HepG2 (cell line): ENCODE results near the gene TNFSF13. TPM values are rescaled to one million over a fixed set of nuclear protein-coding genes. Genes with fewer than 3 reads are reported as not detected.

Experiments
- BHLHE40 ChIP-seq: IDR thresholded peaks from 2 replicates; pipeline ENCODE4 v1.6.1; 2011; ENCODE audit warnings: low read length, improper control_type of control experiment
- BRD4 ChIP-seq: sonication (generic); formaldehyde crosslinking; IDR thresholded peaks from 2 replicates; pipeline ENCODE4 v1.4.0; 2020; ENCODE audit warnings: missing genetic modification reagents
- GLI4 ChIP-seq: sonication (generic); formaldehyde crosslinking; IDR thresholded peaks from 2 replicates; pipeline ENCODE4 v1.5.1; 2020; ENCODE audit warnings: missing genetic modification reagents, mild to moderate bottlenecking, moderate library complexity, borderline replicate concordance
- HDAC2 ChIP-seq: sonication (generic); formaldehyde crosslinking; IDR thresholded peaks from 2 replicates; pipeline ENCODE4 v1.4.0; 2020; ENCODE audit warnings: missing genetic modification reagents
- HOXA3 ChIP-seq: sonication (generic); formaldehyde crosslinking; IDR thresholded peaks from 2 replicates; pipeline ENCODE4 v1.5.0; 2020; ENCODE audit warnings: missing genetic modification reagents
- MLX ChIP-seq: IDR thresholded peaks from 2 replicates; pipeline ENCODE4 v1.6.1; 2016
- PHF8 ChIP-seq: sonication (generic); formaldehyde crosslinking; IDR thresholded peaks from 2 replicates; pipeline ENCODE4 v1.5.0; 2020; ENCODE audit warnings: missing genetic modification reagents
- RBM22 ChIP-seq: fragments of 200-400 bp; formaldehyde crosslinking; optimal IDR thresholded peaks from 2 replicates; pipeline ENCODE3; 2017; ENCODE audit warnings: mild to moderate bottlenecking, low read length, moderate library complexity
- SP5 ChIP-seq: IDR thresholded peaks from 2 replicates; pipeline ENCODE4 v1.6.1; 2016; ENCODE audit warnings: low read depth, borderline replicate concordance
- TCF7 ChIP-seq: sonication (generic); IDR thresholded peaks from 2 replicates; pipeline ENCODE4 v1.6.1; 2016; ENCODE audit warnings: antibody characterized with exemption, low read depth
- YEATS4 ChIP-seq: sonication (generic); formaldehyde crosslinking; IDR thresholded peaks from 2 replicates; pipeline ENCODE4 v1.4.0; 2020; ENCODE audit warnings: missing genetic modification reagents, borderline replicate concordance
- ZBTB3 ChIP-seq: sonication (generic); formaldehyde crosslinking; IDR thresholded peaks from 2 replicates; pipeline ENCODE4 v1.4.0; 2020; ENCODE audit warnings: low read depth, mild to moderate bottlenecking, moderate library complexity, missing genetic modification reagents, borderline replicate concordance
- ZNF138 ChIP-seq: sonication (generic); formaldehyde crosslinking; IDR thresholded peaks from 2 replicates; pipeline ENCODE4 v1.5.0; 2020; ENCODE audit warnings: mild to moderate bottlenecking, low read depth, missing genetic modification reagents
- ZNF282 ChIP-seq: fragments of 450-650 bp; IDR thresholded peaks from 2 replicates; pipeline ENCODE4 v1.6.1; 2018; ENCODE audit not compliant: partially characterized antibody
- ZNF30 ChIP-seq: sonication (generic); formaldehyde crosslinking; IDR thresholded peaks from 2 replicates; pipeline ENCODE4 v1.5.0; 2020; ENCODE audit warnings: mild to moderate bottlenecking, missing genetic modification reagents
- ZNF317 ChIP-seq: sonication (generic); formaldehyde crosslinking; IDR thresholded peaks from 2 replicates; pipeline ENCODE4 v1.5.0; 2020; ENCODE audit warnings: mild to moderate bottlenecking, missing genetic modification reagents
- ZNF383 ChIP-seq: sonication (generic); formaldehyde crosslinking; IDR thresholded peaks from 2 replicates; pipeline ENCODE4 v1.4.0; 2020; ENCODE audit warnings: missing genetic modification reagents, mild to moderate bottlenecking, borderline replicate concordance
- ZNF441 ChIP-seq: sonication (generic); formaldehyde crosslinking; IDR thresholded peaks from 2 replicates; pipeline ENCODE4 v1.7.0; 2021; ENCODE audit warnings: missing genetic modification reagents, borderline replicate concordance
- ZNF552 ChIP-seq: sonication (generic); formaldehyde crosslinking; IDR thresholded peaks from 2 replicates; pipeline ENCODE4 v1.9.0; 2022; ENCODE audit warnings: missing genetic modification reagents, mild to moderate bottlenecking, borderline replicate concordance
- ZNF598 ChIP-seq: sonication (generic); formaldehyde crosslinking; IDR thresholded peaks from 2 replicates; pipeline ENCODE4 v1.5.1; 2020; ENCODE audit warnings: mild to moderate bottlenecking, missing genetic modification reagents, borderline replicate concordance
- ZZZ3 ChIP-seq: sonication (generic); formaldehyde crosslinking; IDR thresholded peaks from 2 replicates; pipeline ENCODE4 v1.4.0; 2020; ENCODE audit warnings: missing genetic modification reagents, mild to moderate bottlenecking, borderline replicate concordance
- polyA plus RNA-seq, 8 experiments: library from polyadenylated mRNA; depleted of rRNA in 3 of 8; stranded (reverse) in 7 of 8; unstranded in 1 of 8; fragments of >200 nt; fragmentation: Illumina TruSeq in 4 of 8; extraction: Trizol in 4 of 8; gene quantifications; 2 replicates each; pipeline versions ENCODE4 v1.2.1 to v1.2.3, GENCODE V29; 2011 to 2016; ENCODE audit warnings: low read depth in 4 of 8, missing spikeins in 1 of 8, mixed read lengths in 1 of 8; ENCODE audit not compliant: insufficient read depth in 1 of 8
- total RNA-seq, 5 experiments: library from RNA; depleted of rRNA; stranded (reverse); fragments of >200 nt; fragmentation: Illumina TruSeq; extraction: Trizol; gene quantifications; 2 replicates each; pipeline ENCODE4 v1.2.3, GENCODE V29; 2016; ENCODE audit warnings: low read depth in 1 of 5
- TF ChIP-seq, protein P1 (sequence below): sonication (generic); formaldehyde crosslinking; IDR thresholded peaks from 2 replicates; pipeline ENCODE4; 2020; ENCODE audit warnings: missing genetic modification reagents, mild to moderate bottlenecking, borderline replicate concordance
- TF ChIP-seq, protein P2 (sequence below): sonication (generic); formaldehyde crosslinking; IDR thresholded peaks from 2 replicates; pipeline ENCODE4 v1.4.0; 2020; ENCODE audit warnings: missing genetic modification reagents, borderline replicate concordance

The TNFSF13 gene
- total and polyA plus RNA-seq, 2 of the 13 experiments (the other 11 are each of a cell fraction or from before 2014, with no cell fraction given), result 2.5 to 3.3 TPM

DNA sequence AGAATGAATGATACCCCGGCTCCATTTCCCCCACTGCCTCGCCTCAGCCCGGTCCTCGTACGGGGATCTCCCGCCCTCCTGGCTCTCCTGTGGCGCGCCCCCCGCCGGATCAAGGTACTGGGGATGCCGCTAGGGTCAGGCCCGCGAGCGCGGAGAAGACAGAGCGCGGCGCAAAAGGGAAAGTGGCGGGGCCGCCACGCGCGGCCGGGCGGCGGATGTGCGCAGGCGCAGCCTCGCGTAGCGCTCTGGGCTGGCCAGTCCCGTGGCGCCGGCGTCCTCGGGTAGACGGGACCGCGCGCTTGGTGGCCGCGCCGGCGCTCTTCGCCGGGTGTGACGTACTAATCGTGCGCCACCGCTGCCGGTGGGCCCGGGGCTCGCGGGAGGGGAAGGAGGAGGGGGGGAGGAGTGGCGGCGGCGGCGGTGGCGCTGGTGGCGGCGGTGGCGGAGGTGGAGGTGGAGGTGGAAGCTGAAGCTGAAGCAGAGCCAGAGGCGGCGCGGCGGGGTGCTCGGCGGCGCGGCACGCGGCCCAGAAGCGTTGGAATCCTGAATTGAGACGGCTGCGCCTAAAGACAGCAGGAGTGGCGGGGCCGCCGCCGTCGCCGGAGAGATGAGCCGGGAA is 3.1 kb downstream of the TNFSF13 start, which contains the start of gene SENP3 (continued):
- TF ChIP-seq BHLHE40 (0 out of 2 replicates have a peak, but pooled peaks have one; percentile 8), ZNF30 (no peak), YEATS4 (peak; percentile 69), ZNF317 (peak; percentile 13; the same call in 1 of the 2 replicates), ZNF138 (no peak), MLX (CRISPR knock-in tag) (0 out of 2 replicates have a peak, but pooled peaks have one; percentile 7), ZNF441 (no peak), SP5 (CRISPR knock-in tag) (no peak), RBM22 (no peak), ZNF282 (no peak), ZNF598 (CRISPR knock-in tag) (no peak), HDAC2 (CRISPR knock-in tag) (peak; percentile 40; the same call in 1 of the 2 replicates), TCF7 (no peak), ZNF552 (peak; percentile 34; the same call in 1 of the 2 replicates), BRD4 (CRISPR knock-in tag) (no peak), ZZZ3 (CRISPR knock-in tag) (0 out of 2 replicates have a peak, but pooled peaks have one; percentile 78), GLI4 (CRISPR knock-in tag) (0 out of 2 replicates have a peak, but pooled peaks have one; percentile 56), ZBTB3 (CRISPR knock-in tag) (0 out of 2 replicates have a peak, but pooled peaks have one; percentile 30), ZNF383 (CRISPR knock-in tag) (0 out of 2 replicates have a peak, but pooled peaks have one; percentile 90), HOXA3 (CRISPR knock-in tag) (peak; percentile 89), PHF8 (CRISPR knock-in tag) (peak; percentile 74)
- TF ChIP-seq, protein P1, sequence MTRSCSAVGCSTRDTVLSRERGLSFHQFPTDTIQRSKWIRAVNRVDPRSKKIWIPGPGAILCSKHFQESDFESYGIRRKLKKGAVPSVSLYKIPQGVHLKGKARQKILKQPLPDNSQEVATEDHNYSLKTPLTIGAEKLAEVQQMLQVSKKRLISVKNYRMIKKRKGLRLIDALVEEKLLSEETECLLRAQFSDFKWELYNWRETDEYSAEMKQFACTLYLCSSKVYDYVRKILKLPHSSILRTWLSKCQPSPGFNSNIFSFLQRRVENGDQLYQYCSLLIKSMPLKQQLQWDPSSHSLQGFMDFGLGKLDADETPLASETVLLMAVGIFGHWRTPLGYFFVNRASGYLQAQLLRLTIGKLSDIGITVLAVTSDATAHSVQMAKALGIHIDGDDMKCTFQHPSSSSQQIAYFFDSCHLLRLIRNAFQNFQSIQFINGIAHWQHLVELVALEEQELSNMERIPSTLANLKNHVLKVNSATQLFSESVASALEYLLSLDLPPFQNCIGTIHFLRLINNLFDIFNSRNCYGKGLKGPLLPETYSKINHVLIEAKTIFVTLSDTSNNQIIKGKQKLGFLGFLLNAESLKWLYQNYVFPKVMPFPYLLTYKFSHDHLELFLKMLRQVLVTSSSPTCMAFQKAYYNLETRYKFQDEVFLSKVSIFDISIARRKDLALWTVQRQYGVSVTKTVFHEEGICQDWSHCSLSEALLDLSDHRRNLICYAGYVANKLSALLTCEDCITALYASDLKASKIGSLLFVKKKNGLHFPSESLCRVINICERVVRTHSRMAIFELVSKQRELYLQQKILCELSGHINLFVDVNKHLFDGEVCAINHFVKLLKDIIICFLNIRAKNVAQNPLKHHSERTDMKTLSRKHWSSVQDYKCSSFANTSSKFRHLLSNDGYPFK (CRISPR knock-in tag), result peak; percentile 68; the same call in 1 of the 2 replicates
- TF ChIP-seq, protein P2, sequence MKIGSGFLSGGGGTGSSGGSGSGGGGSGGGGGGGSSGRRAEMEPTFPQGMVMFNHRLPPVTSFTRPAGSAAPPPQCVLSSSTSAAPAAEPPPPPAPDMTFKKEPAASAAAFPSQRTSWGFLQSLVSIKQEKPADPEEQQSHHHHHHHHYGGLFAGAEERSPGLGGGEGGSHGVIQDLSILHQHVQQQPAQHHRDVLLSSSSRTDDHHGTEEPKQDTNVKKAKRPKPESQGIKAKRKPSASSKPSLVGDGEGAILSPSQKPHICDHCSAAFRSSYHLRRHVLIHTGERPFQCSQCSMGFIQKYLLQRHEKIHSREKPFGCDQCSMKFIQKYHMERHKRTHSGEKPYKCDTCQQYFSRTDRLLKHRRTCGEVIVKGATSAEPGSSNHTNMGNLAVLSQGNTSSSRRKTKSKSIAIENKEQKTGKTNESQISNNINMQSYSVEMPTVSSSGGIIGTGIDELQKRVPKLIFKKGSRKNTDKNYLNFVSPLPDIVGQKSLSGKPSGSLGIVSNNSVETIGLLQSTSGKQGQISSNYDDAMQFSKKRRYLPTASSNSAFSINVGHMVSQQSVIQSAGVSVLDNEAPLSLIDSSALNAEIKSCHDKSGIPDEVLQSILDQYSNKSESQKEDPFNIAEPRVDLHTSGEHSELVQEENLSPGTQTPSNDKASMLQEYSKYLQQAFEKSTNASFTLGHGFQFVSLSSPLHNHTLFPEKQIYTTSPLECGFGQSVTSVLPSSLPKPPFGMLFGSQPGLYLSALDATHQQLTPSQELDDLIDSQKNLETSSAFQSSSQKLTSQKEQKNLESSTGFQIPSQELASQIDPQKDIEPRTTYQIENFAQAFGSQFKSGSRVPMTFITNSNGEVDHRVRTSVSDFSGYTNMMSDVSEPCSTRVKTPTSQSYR (CRISPR knock-in tag), result peak; percentile 65
